Neural cell (in vitro differentiated cells): Measurements from ENCODE around the gene TMEM259. TPM values are rescaled to one million over a fixed set of nuclear protein-coding genes. Genes with fewer than 3 reads are reported as not detected.
A peak's percentile ranks its signal among the peaks of the same experiment; 100 is the strongest.

Experiments used
- H2AFZ ChIP-seq: fragments of 200-600, 300-800 bp; sonication (generic), shearing (Covaris generic); 2 replicates; pipeline ENCODE4 v1.6.0; 2014; ENCODE audit warnings: low read depth, mild to moderate bottlenecking, antibody characterized with exemption, low read length, moderate library complexity
- H3F3A ChIP-seq: fragments of 200-600 bp; shearing (Covaris generic); 2 replicates; pipeline ENCODE4 v1.6.1; 2016; ENCODE audit warnings: mild to moderate bottlenecking, moderate library complexity, mixed read lengths, antibody characterized with exemption, low read length; ENCODE audit not compliant: insufficient read depth, poor library complexity, severe bottlenecking
- H3K27ac ChIP-seq: fragments of 200-600, 300-800 bp; sonication (generic), shearing (Covaris generic); 2 replicates; pipeline ENCODE4 v1.5.1; 2014; ENCODE audit warnings: mild to moderate bottlenecking, low read length, moderate library complexity
- H3K27me3 ChIP-seq: fragments of 300-800, 200-600 bp; sonication (generic), shearing (Covaris generic); 2 replicates; pipeline ENCODE4 v1.6.0; 2014; ENCODE audit warnings: mild to moderate bottlenecking, low read depth, low read length, moderate library complexity; ENCODE audit not compliant: insufficient read depth
- H3K36me3 ChIP-seq: fragments of 300-800, 200-600 bp; sonication (generic), shearing (Covaris generic); 2 replicates; pipeline ENCODE4 v1.5.1; 2014; ENCODE audit warnings: mild to moderate bottlenecking, antibody characterized with exemption, low read length, moderate library complexity; ENCODE audit not compliant: insufficient read depth
- H3K4me2 ChIP-seq: fragments of 300-800, 200-600 bp; sonication (generic), shearing (Covaris generic); 2 replicates; pipeline ENCODE4 v1.6.0; 2014; ENCODE audit warnings: mild to moderate bottlenecking, low read length
- H3K4me3 ChIP-seq: fragments of 300-800, 200-600 bp; sonication (generic), shearing (Covaris generic); 2 replicates; pipeline ENCODE4 v1.5.1; 2014; ENCODE audit warnings: mild to moderate bottlenecking, low read length, moderate library complexity
- H3K79me2 ChIP-seq: fragments of 200-600 bp; shearing (Covaris generic); replicated peaks from 2 replicates; pipeline ENCODE4 v1.6.0; 2014; ENCODE audit warnings: mild to moderate bottlenecking, low read length, moderate library complexity; ENCODE audit not compliant: insufficient read depth
- H3K9ac ChIP-seq: fragments of 300-800, 200-600 bp; sonication (generic), shearing (Covaris generic); 2 replicates; pipeline ENCODE4 v1.6.1; 2016; ENCODE audit warnings: mild to moderate bottlenecking, low read length, mixed read lengths
- H3K9me2 ChIP-seq: fragments of 200-600 bp; shearing (Covaris generic); 2 replicates; pipeline ENCODE4 v1.6.1; 2016; ENCODE audit warnings: mild to moderate bottlenecking, low read length, mixed read lengths; ENCODE audit not compliant: insufficient read depth
- H3K9me3 ChIP-seq: fragments of 200-600, 300-800 bp; sonication (generic), shearing (Covaris generic); 2 replicates; pipeline ENCODE4 v1.6.1; 2016; ENCODE audit warnings: mild to moderate bottlenecking, mixed run types, low read length, moderate library complexity, mixed read lengths
- H4K20me1 ChIP-seq: fragments of 200-600 bp; shearing (Covaris generic); 2 replicates; pipeline ENCODE4 v1.6.1; 2016; ENCODE audit warnings: mild to moderate bottlenecking, mixed run types; ENCODE audit not compliant: insufficient read depth
- EP300 ChIP-seq: fragments of 450-650 bp; conservative IDR thresholded peaks from 2 replicates; pipeline ENCODE4 v1.6.1; 2014; ENCODE audit warnings: antibody characterized with exemption, mild to moderate bottlenecking, moderate library complexity; ENCODE audit not compliant: poor library complexity, severe bottlenecking
- EZH2 ChIP-seq: fragments of 200-600, 300-800 bp; shearing (Covaris generic), sonication (generic); IDR thresholded peaks from 2 replicates; pipeline ENCODE4 v1.6.1; 2014; ENCODE audit warnings: antibody characterized with exemption, low read length, borderline replicate concordance, mild to moderate bottlenecking; ENCODE audit not compliant: insufficient read depth, poor library complexity, severe bottlenecking
- MXI1 ChIP-seq: fragments of 450-650 bp; conservative IDR thresholded peaks from 2 replicates; pipeline ENCODE4 v1.6.1; 2014; ENCODE audit warnings: antibody characterized with exemption, mild to moderate bottlenecking; ENCODE audit not compliant: poor library complexity, severe bottlenecking
- POLR2AphosphoS5 ChIP-seq: IDR thresholded peaks from 2 replicates; pipeline ENCODE4 v1.6.1; 2012
- polyA plus RNA-seq: library from polyadenylated mRNA; depleted of rRNA; stranded (reverse); fragments of >200 nt; gene quantifications from 2 replicates; pipeline ENCODE4 v1.2.3, GENCODE V29; 2014
- TF ChIP-seq, protein P1 (sequence below): IDR thresholded peaks from 2 replicates; pipeline ENCODE4 v1.6.1; 2012; ENCODE audit warnings: borderline replicate concordance
- TF ChIP-seq, protein P2 (sequence below): fragments of 450-650 bp; IDR thresholded peaks from 2 replicates; pipeline ENCODE4 v1.5.1; 2014; ENCODE audit warnings: antibody characterized with exemption, mild to moderate bottlenecking, moderate library complexity; ENCODE audit not compliant: poor library complexity, severe bottlenecking

The TMEM259 gene
- polyA plus RNA-seq, 1 donor from 2014 or later = 176 TPM

GRCh38 chr19:1017906-1018305, 3.0 kb downstream of the TMEM259 start:
- Histone ChIP-seq H3K36me3 (no peaks in the 10 kb centered on the region), H4K20me1 (peaks cover 12% of the 10 kb centered on the region), H3K27ac (no peak overlapping the region), H3K4me2 (no peak overlapping the region), H2AFZ (no peak overlapping the region), H3F3A (no peaks in the 10 kb centered on the region), H3K9ac (peak overlapping the region; percentile 16), H3K9me3 (no peaks in the 10 kb centered on the region), H3K4me3 (peak overlapping the region; percentile 16), H3K9me2 (no peaks in the 10 kb centered on the region), H3K79me2 (peaks cover 43% of the 10 kb centered on the region), H3K27me3 (no peaks in the 10 kb centered on the region)
- TF ChIP-seq POLR2AphosphoS5 (no peak), MXI1 (no peak), EZH2 (no peak), EP300 (no peak)
- TF ChIP-seq, protein P1, sequence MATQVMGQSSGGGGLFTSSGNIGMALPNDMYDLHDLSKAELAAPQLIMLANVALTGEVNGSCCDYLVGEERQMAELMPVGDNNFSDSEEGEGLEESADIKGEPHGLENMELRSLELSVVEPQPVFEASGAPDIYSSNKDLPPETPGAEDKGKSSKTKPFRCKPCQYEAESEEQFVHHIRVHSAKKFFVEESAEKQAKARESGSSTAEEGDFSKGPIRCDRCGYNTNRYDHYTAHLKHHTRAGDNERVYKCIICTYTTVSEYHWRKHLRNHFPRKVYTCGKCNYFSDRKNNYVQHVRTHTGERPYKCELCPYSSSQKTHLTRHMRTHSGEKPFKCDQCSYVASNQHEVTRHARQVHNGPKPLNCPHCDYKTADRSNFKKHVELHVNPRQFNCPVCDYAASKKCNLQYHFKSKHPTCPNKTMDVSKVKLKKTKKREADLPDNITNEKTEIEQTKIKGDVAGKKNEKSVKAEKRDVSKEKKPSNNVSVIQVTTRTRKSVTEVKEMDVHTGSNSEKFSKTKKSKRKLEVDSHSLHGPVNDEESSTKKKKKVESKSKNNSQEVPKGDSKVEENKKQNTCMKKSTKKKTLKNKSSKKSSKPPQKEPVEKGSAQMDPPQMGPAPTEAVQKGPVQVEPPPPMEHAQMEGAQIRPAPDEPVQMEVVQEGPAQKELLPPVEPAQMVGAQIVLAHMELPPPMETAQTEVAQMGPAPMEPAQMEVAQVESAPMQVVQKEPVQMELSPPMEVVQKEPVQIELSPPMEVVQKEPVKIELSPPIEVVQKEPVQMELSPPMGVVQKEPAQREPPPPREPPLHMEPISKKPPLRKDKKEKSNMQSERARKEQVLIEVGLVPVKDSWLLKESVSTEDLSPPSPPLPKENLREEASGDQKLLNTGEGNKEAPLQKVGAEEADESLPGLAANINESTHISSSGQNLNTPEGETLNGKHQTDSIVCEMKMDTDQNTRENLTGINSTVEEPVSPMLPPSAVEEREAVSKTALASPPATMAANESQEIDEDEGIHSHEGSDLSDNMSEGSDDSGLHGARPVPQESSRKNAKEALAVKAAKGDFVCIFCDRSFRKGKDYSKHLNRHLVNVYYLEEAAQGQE = no peak
- TF ChIP-seq, protein P2, sequence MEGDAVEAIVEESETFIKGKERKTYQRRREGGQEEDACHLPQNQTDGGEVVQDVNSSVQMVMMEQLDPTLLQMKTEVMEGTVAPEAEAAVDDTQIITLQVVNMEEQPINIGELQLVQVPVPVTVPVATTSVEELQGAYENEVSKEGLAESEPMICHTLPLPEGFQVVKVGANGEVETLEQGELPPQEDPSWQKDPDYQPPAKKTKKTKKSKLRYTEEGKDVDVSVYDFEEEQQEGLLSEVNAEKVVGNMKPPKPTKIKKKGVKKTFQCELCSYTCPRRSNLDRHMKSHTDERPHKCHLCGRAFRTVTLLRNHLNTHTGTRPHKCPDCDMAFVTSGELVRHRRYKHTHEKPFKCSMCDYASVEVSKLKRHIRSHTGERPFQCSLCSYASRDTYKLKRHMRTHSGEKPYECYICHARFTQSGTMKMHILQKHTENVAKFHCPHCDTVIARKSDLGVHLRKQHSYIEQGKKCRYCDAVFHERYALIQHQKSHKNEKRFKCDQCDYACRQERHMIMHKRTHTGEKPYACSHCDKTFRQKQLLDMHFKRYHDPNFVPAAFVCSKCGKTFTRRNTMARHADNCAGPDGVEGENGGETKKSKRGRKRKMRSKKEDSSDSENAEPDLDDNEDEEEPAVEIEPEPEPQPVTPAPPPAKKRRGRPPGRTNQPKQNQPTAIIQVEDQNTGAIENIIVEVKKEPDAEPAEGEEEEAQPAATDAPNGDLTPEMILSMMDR = no peak

- Histone ChIP-seq H3K27me3 (no peaks in the 10 kb centered on the region), H4K20me1 (peaks cover 12% of the 10 kb centered on the region), H3K36me3 (no peaks in the 10 kb centered on the region)
Measured at GRCh38 chr19:1017115-1017905, 3.6 kb downstream of the TMEM259 start.

More at GRCh38 chr19:1017115-1017905, 3.6 kb downstream of the TMEM259 start:
- H3K4me3 ChIP-seq = peak overlapping the region; percentile 7
- no peaks in the 10 kb centered on the region for H3F3A ChIP-seq
- H3K9me3 ChIP-seq = no peaks in the 10 kb centered on the region
- H3K27ac ChIP-seq = no peak overlapping the region
- peak overlapping the region; percentile 16 for H3K9ac ChIP-seq
- H3K79me2 ChIP-seq = peaks cover 43% of the 10 kb centered on the region
- no peaks in the 10 kb centered on the region for H3K9me2 ChIP-seq
- H2AFZ ChIP-seq = no peak overlapping the region
- no peak overlapping the region for H3K4me2 ChIP-seq
- no peak for TF ChIP-seq MXI1
- TF ChIP-seq EZH2 = no peak
- TF ChIP-seq POLR2AphosphoS5 = no peak
